GM19035 (cell line): ENCODE measurements around the gene CLEC16A.

Source experiments
- ATAC-seq: cut with Tn5 transposase; IDR thresholded peaks from one replicate; pipeline ENCODE4 v1.9.1; 2021; ENCODE audit not compliant: unreplicated experiment

Gene CLEC16A

DNA sequence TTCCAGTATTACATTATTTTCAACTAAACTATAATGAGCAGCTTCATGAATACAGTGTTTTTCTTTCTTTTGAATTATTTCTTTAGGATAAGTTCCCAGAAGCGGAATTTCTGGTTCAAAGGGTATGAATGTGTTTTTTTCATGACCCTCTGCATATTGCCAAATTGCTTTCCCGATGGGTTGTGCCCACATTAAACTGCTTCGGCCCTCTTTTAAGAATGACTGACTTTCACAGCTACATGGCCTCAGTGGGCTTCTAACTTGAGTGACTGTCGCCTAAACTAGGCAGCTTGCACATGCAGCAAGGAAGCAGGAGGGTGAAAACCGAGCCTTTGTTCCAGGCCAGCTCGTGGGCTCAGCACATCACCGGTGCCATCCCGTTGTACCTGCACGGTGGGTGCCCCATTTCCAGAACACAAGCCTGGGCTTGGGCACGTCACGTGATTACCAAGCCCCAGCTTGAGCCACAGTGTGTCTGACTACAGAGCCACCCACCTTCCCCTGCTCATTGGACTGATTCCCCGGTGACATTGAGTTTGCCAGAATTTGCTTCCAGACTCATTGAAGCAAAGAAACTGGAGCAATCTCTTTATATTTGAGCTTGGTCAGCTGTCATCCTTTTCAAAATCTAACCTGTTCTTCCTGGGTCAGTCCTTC is 112.8 kb downstream of the CLEC16A start:
- ATAC-seq = no peak

DNA sequence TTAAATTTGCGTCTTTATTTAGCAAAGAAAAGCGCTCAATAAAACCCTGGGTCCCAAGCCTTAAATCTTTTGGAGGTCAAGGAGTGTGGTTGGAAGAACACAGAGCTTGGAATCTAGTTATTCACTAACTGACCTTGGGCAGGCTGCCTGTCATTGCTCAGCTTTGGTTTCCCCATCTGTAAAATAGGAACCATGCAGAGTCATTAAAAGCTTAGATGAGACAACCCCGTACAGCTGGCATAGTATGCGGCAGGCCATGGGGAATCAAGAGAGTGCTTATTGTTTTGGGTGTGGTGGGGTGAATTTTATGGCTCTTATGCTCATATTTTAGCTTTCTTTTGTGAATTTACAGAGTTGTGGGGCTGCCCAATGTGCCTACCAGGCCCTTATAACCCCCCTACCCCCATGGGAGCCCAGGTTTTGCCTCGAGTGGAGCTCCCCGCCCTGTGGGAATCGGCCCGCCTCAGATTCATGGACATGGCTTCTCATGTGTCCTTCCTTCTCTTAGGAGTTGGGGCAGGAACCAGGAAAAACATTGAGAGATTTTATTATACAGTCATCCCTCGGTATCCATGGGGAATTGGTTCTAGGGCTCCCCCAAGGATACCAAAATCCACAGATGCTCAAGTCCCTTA is 113.5 kb downstream of the CLEC16A start:
- ATAC-seq = no peak

DNA sequence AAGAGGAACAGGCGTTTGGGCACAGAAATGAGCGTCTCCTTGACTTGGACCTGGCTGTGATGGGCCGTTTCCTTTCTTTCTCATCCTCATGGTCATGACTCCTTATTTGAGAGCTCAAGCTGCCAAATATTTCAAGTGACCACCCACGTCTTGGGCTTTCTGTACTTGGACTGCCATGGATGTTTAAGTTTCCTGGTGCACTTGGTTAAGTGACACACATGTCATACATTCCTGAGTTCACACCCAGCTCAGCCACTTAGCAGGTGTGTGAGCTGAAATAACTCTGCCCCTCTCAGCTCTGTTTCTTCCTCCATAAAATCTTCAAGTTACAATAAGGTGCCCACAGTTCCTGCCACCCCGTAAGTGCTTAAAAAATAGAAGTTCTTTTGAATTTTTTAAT is 114.5 kb downstream of the CLEC16A start:
- no peak for ATAC-seq

DNA sequence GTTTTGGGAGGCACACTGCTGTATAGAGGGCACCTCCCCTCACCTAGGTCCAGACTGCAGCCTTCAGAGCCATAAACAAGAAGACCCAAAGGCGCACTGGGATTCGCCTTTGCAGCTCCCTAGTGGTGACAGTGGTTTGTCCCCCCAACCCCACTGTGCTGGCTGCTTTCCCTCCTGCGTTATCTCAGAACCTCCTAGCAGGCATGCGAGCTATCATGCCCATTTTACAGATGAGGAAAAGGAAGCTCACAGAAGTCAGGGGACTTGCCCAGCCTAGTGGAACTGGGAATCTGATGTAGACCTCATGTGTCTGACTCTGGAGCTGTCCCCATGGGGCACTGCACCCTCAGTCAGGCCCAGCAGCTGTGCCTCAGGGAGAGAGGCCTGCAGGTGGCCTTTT is 115.2 kb downstream of the CLEC16A start:
- no peak for ATAC-seq

DNA sequence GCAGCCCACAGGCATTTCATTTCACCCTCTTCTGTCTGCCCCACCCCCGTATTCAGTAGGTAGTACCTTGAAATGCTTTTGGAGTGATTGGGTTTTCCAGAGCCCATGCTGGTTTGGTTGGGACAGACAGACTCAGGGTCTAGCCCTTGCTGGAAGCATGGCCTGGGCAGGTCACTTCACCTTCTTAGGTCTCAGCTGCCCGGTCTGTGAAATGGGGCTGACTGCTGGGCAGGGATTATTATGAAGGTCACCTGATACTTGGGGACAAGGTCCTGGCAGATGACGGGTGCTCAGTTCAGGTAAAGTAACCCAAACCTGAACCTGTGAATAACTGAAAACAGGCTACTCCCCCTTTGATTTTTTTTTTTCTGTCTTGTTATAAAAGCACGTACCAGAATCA is 116.0 kb downstream of the CLEC16A start:
- no peak for ATAC-seq

DNA sequence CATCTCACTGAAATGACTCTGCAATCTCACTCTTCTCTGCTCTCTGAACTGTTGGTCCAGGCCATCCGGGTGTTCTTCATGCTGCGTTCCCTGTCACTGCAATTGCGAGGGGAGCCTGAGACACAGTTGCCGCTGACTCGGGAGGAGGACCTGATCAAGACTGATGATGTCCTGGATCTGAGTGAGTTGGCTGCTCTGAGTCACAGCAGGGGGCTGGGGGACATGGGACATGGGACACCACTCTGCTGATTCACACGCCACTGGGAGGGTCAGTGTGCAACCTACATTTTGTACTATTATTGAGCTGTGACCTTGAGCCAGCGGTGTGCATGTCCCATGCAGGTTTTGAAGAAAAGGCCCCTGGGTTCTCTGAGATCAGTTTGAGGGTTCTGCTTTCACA is 116.5 kb downstream of the CLEC16A start:
- ATAC-seq = no peak

DNA sequence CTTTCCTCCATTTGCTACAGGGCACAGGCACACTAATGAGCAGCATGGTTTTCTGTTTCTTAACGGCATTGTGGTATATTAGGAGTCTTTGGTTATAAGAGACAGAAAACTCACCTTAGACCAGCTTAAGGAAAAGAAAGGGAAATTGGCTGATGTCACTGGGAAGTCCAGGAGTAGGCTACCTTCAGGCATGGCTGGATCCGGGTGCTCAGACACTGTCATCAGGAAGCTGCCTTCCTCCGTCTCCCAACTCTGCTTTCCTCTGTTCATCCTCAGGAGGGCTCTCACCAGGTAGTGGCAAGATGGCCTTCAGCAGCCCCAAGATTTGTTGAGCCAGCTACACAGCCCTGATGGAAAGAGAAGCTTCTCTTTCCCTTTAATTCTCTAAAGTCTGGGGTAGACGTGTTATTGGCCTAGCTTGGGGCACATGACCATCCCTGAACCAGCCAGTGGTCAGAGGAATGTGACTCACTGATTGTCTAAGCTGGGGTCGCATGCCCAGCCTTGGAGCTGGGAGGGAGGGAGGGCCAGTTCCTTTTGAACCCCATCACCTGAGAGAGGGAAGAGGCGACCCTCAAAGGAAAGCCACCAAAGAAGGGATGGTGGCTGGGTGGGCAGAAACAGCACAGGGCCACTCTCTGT is 117.4 kb downstream of the CLEC16A start:
- no peak for ATAC-seq

DNA sequence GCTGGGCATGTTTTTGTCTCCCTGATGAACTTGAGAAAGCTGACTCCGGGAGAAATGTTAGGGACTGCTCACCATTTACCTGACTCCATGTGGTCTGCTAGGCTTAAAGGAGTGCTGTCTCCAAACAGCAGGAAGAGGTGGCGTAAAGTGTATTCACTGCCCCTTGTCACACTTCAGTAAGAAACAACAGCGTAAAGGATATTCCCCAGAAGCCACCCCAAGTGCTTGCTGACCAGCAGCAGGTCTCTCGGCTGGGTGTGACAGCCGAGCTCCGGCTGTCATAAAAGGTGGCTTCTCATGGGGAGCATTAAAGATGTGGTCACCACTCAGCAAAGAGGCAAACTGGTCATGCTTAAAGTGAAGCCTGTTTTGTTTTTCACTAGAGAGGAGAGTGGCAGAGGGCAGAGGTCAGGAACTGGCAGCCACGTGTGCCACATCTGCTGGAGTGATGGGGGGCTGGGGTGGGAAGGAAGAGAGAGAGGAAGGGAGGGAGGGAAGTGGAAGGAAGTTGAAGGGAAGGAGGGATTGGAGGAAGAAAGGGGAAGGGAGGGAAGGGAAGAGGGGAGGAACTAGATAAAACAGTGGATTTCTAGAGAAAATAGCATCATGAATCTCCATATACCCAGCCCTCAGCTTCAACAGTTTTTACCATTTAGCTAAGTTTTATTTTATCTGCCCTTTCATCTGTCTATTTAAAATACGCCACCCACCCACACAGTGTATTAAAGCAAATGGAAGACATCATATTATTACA is 119.3 kb downstream of the CLEC16A start:
- no peak for ATAC-seq

DNA sequence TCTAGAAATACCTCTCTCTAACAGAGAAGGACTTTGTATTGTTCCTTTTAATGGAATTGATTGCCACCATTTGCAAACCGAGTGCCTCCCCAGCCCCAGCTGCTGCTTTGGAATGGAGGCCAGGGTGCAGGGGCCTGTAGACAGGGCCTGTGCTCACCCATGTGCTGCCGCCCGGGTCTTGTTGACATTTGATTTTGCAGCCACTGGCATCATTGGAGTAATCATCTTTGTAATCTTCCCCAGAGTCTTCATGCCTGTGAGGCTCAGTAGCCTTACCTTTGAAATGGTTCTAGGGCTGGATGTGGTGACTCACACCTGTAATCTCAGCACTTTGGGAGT is 119.8 kb downstream of the CLEC16A start:
- ATAC-seq = no peak

DNA sequence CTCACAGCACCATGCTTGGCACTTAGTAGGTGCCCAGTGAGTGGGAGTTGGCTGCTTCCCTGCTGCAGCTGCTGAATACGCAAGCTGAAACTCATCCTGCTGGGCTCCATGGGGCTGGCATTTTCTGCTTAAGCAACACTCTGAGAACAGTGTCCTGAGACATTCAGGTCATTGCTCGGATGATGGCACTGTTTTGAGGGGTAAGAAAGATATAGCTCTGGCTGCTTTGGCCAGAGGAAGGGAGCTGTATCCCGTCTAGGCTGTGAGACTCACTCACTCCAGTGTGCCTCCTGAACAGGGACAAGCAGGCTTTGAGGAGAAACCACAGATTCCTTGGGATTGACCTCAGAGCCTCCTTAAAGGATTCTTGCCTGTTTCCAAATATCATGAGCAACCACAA is 120.5 kb downstream of the CLEC16A start:
- ATAC-seq = no peak

DNA sequence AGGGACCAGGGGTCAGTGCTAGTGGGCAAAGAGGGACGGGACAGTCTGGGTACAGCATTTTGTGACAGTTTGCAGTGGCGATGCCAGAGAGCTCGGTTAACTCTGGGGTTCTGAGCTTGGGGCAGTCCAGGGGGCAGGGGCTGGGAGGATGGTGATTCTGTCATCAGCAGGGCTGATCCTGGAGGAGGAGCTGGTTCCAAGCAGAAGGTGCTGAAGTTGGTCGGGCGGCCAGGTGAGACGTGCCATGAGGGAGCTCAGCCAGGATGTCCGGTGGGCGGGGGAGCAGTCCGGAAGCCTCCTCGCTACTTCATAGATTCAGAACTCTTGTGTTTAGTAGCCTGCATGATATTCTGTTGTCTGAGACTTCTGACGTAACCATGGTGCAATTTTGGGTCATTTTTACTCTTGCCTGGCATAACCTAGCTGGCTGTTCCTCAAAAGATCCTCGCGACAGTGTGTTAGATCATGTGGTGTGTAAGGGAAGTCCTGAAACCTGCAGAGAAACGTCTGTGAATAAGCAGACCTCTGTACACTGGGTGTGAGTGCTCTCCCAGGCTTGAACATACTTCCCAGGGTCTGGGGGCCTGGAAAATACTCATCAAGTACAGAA is 122.0 kb downstream of the CLEC16A start:
- ATAC-seq = no peak

DNA sequence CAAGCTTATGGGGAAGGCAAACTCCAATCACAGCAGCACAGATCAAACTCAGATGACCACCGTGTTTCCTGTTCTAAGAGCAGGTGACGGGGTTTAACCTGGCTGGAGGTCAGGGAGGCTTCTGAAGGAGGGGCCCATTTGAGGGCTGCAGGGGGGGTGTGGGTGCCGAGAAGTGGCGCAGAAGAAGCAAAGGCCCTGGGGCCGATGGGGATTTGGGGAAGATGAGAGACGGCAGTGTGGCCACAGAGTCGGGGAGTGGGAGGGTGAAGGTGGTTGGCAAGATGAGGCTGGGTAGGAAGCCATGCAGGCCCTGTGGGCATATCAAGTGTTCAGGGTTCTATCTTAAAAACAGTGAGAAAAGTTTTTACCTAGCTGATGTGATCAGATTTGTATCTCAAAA is 122.9 kb downstream of the CLEC16A start:
- ATAC-seq = no peak

DNA sequence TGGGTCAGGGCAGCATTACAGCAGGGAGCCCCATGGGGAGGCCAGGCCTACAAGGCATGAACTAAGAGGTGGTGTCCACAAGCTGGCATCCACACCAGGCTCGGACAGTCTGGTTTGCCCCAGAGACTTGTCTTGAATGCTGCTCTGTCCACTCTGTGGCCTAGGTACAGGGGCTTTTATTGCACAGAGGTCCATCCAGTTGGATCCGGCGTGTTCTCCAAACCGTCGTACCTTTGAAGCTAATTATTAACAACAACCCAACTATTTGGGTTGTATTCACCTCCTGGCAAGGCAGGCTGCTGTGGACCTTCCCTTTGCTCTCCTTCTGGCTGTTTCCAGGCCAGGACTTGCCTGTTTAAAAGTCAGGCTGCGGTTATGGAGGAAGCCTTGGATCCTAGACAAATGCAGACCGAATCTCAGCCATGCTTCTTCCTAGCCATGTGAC is 123.4 kb downstream of the CLEC16A start:
- ATAC-seq = no peak

DNA sequence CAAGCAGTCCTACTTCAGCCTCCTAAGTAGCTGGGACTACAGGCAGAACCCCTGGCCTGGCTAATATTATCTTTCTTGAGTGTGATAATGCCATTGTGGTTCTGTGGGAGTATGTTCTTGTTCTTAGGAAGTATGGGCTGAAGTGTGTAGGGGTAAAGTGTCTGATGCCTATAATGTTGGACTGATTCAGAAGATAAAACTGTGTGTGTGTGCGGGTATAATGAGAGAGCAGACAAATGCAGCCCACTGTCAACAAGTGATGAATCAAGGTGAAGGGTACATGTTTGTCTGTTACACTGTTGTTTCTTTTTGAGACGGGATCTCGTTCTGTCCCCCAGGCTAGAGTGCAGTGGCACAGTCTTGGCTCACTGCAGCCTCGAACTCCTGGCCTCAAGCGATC is 127.5 kb downstream of the CLEC16A start:
- no peak for ATAC-seq

DNA sequence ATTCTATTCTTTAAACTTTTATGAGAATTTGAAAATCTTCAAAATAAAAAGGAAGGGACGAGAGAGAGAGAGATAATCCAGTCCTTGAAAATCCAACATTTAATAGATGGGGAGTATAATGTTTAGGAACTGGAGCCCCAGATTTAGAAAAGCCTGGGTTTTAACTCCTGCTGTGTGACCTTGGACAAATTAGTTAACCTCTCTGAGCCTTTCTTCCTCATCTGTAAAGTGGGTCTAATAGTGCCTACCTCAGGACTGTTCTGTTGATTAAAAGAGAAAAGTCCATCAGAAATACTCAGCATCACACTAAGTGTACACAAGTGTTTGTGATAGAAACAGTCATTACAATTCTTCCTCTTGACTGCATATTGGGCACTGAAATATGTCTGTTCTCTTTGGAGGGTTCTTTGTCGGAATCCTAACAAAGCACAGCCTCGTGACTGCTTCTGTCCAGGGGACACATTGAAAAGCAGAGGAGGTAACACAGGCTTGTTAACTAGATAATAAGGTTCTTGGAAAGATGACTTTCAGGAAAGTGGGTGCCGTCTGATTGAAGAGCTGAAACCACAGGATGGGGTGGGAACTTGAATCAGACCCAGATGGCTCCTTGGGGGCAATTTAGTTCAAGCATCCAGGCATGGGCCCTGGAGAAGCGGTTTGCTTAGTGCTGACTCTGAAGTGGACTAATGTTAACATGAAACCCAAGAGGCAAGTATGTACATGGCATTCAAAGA is 128.2 kb downstream of the CLEC16A start:
- ATAC-seq = no peak

DNA sequence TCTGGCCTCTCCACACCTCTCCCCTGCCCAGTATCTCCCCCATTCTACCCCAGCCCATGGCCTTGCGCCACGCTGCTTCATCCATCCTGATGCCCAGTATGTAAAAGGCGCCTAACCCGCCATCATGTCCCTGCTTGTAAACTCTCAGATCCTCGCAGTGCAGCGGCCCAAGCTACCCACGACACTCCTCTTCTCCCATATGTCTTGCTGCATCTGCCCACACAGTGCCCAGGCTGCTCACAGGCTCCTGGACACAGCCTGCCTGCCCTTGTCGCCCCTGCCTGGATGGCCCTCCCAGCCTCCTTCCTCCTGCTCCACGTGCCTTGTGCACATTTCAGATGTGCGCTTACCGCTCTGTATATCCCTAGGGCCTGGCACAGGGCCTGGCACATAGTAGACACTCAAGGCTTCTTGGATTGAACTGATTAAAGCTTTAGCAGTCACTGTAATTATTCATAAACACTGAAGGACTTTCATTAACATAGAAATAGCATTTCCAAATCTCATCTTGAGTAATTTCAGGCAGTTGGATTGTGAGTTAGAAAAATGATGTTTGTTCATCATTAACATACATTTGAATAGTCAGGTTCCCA is 129.1 kb downstream of the CLEC16A start:
- ATAC-seq = no peak

DNA sequence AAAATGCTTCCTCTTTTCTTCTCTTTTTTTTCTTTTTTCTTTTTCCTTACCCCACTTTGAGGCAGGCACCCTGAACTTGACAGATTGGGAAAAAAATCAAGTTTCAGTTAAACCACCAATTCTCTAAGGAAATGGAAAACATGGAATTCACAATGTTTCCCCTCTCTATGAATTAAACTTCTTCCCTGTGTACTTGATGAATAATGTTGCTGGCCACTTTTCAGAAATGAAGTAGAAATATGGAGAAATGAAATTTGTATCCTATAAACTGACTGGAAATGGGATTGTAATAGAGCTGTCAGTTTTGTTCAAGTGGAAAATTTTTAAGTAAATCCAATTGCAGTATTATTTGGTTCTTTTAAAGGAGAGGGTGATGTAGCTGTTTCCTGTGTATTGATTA is 129.8 kb downstream of the CLEC16A start:
- no peak for ATAC-seq

DNA sequence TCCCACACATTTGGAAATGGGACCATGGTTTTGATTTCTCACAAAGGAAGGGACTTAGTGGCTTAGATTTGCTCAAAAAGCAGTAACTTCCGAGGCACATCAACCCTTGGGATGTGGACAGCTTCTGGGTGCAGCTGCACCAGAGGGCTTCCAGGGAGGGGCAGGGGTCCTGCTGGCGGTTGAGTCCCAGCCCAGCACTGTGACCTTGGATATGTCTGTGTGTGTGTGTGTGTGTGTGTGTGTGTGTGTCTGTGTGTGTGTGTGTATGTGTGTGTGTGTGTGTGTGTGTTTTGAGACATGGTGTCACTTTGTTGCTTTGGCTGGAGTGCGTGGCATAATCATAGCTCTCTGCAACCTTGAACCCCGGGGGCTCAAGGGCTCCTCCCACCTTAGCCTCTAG is 130.8 kb downstream of the CLEC16A start:
- no peak for ATAC-seq

DNA sequence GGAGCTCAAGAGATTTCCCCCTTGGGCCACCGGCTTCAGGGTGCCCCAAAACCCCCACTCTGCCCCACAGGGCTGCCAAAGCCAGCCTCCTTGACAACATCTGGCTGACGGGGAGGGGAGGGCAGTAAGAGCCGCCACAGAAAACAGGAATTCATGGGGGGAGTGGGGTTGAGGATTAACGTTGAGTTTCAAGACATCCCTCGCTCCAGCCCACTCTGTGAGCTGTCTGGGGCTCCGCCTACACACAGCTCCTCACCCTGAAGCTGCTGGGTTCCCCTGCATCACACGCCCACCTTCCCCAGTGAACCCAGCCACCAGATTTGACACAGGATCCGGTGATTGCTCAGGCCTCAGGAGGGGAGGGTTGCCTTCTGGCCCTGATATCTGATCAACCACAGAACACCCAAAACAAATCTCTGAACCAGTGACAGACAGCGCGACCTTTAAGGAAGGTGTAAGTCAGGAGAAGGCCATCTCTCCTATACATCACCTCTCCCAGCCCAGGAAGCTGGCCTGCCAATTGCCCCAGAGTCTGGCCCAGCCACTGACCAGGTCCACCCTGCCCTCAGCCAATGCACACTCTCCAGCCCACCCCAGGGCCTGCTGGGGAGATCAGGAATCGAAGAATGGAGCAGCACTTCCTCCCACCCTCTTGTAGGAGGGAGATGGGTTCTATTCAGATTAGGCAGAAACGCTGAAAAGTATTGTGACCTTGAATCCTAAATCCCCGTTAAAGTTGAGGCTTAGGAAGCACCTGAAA is 132.1 kb downstream of the CLEC16A start:
- ATAC-seq = peak; percentile 54
